Mononuclear cell (primary cell): ENCODE data around the gene SIRT4. TPM values are rescaled to one million over a fixed set of nuclear protein-coding genes. Genes with fewer than 3 reads are reported as not detected.
"Not testable (repeated sequence)": the region's sequence is repeated elsewhere in the genome, so short reads cannot be mapped to it uniquely, and the experiment has no call there.

Source experiments
- H3K27me3 ChIP-seq: 2 replicates; pipeline ENCODE4 v1.6.0; 2011; ENCODE audit warnings: low read length, control low read depth; ENCODE audit not compliant: insufficient read depth
- H3K4me1 ChIP-seq: 2 replicates; pipeline ENCODE4 v1.5.1; 2011; ENCODE audit warnings: mild to moderate bottlenecking, low read length, control low read depth; ENCODE audit not compliant: insufficient read depth
- H3K4me3 ChIP-seq: 2 replicates; pipeline ENCODE4 v1.5.1; 2011; ENCODE audit warnings: mild to moderate bottlenecking, low read length, moderate library complexity
- H3K9me3 ChIP-seq: 2 replicates; pipeline ENCODE4 v1.5.1; 2011; ENCODE audit warnings: low read depth, mild to moderate bottlenecking, control low read depth, low read length
- total RNA-seq: library from RNA; depleted of rRNA; stranded (reverse); fragments of >200 nt; gene quantifications from one replicate; pipeline ENCODE4 v1.2.3, GENCODE V29; 2012

The SIRT4 gene
- 0.10 TPM for total RNA-seq

- Histone ChIP-seq H3K27me3 (no peaks in the 10 kb centered on the region), H3K4me1 (peaks cover 10% of the 10 kb centered on the region), H3K4me3 (peak within 1 kb of the TSS; percentile 93), H3K9me3 (no peaks in the 10 kb centered on the region)
Measured at GRCh38 chr12:120301962-120302815, at the start of gene SIRT4. Gene SIRT4, plus strand, starts transcription at chr12:120302321. Its CDS starts 1,241 bp downstream, at chr12:120303562.

- Histone ChIP-seq H3K4me3 (peak overlapping the region; percentile 5), H3K4me1 (peaks cover 100% of the 10 kb centered on the region)
- not testable (repeated sequence) for H3K27me3 ChIP-seq
Measured at GRCh38 chr12:120253313-120253712, 48.8 kb upstream of the SIRT4 start.

GRCh38 chr12:120254809-120255208 lies 47.3 kb upstream of the SIRT4 start:
- no peaks in the 10 kb centered on the region for H3K27me3 ChIP-seq
- H3K4me1 ChIP-seq, result peaks cover 100% of the 10 kb centered on the region
- no peaks in the 10 kb centered on the region for H3K9me3 ChIP-seq
- no peak overlapping the region for H3K4me3 ChIP-seq

More at GRCh38 chr12:120253313-120253712, 48.8 kb upstream of the SIRT4 start:
- H3K9me3 ChIP-seq, result not testable (repeated sequence)

GRCh38 chr12:120257041-120257821 lies 44.9 kb upstream of the SIRT4 start:
- Histone ChIP-seq H3K27me3 (no peaks in the 10 kb centered on the region), H3K9me3 (no peaks in the 10 kb centered on the region), H3K4me3 (no peak overlapping the region), H3K4me1 (peaks cover 100% of the 10 kb centered on the region)

GRCh38 chr12:120258323-120258896 lies 43.7 kb upstream of the SIRT4 start:
- Histone ChIP-seq H3K4me1 (peaks cover 100% of the 10 kb centered on the region), H3K9me3 (no peaks in the 10 kb centered on the region), H3K27me3 (no peaks in the 10 kb centered on the region), H3K4me3 (no peak overlapping the region)

- H3K27me3 ChIP-seq, result no peaks in the 10 kb centered on the region
- peaks cover 100% of the 10 kb centered on the region for H3K4me1 ChIP-seq
- no peak overlapping the region for H3K4me3 ChIP-seq
- no peaks in the 10 kb centered on the region for H3K9me3 ChIP-seq
Measured at GRCh38 chr12:120259418-120260202, 42.5 kb upstream of the SIRT4 start.

- Histone ChIP-seq H3K9me3 (no peaks in the 10 kb centered on the region), H3K4me3 (no peak overlapping the region), H3K27me3 (no peaks in the 10 kb centered on the region), H3K4me1 (peaks cover 93% of the 10 kb centered on the region)
Measured at GRCh38 chr12:120260607-120261006, 41.5 kb upstream of the SIRT4 start.

GRCh38 chr12:120261951-120262851 lies 39.9 kb upstream of the SIRT4 start:
- H3K9me3 ChIP-seq, result no peaks in the 10 kb centered on the region
- H3K27me3 ChIP-seq, result no peaks in the 10 kb centered on the region
- H3K4me3 ChIP-seq, result peak overlapping the region; percentile 85
- H3K4me1 ChIP-seq, result peaks cover 81% of the 10 kb centered on the region

- no peaks in the 10 kb centered on the region for H3K27me3 ChIP-seq
- no peaks in the 10 kb centered on the region for H3K9me3 ChIP-seq
- peak overlapping the region; percentile 85 for H3K4me3 ChIP-seq
- H3K4me1 ChIP-seq, result peaks cover 72% of the 10 kb centered on the region
Measured at GRCh38 chr12:120262852-120263747, 39.0 kb upstream of the SIRT4 start.

GRCh38 chr12:120263748-120264085 lies 38.4 kb upstream of the SIRT4 start:
- no peaks in the 10 kb centered on the region for H3K9me3 ChIP-seq
- peaks cover 66% of the 10 kb centered on the region for H3K4me1 ChIP-seq
- H3K27me3 ChIP-seq, result no peaks in the 10 kb centered on the region
- H3K4me3 ChIP-seq, result peak overlapping the region; percentile 85

- no peaks in the 10 kb centered on the region for H3K27me3 ChIP-seq
- H3K4me1 ChIP-seq, result peaks cover 60% of the 10 kb centered on the region
- no peaks in the 10 kb centered on the region for H3K9me3 ChIP-seq
- peak overlapping the region; percentile 85 for H3K4me3 ChIP-seq
Measured at GRCh38 chr12:120264086-120264903, 37.8 kb upstream of the SIRT4 start.

- peak overlapping the region; percentile 85 for H3K4me3 ChIP-seq
- H3K27me3 ChIP-seq, result no peaks in the 10 kb centered on the region
Measured at GRCh38 chr12:120264904-120265472, 37.1 kb upstream of the SIRT4 start.

More at GRCh38 chr12:120264904-120265472, 37.1 kb upstream of the SIRT4 start:
- Histone ChIP-seq H3K4me1 (peaks cover 53% of the 10 kb centered on the region), H3K9me3 (no peaks in the 10 kb centered on the region)
